Neural cell (in vitro differentiated cells): ENCODE results near the gene TPSD1.
"Not testable (repeated sequence)": the region's sequence is repeated elsewhere in the genome, so short reads cannot be mapped to it uniquely, and the experiment has no call there.

ENCODE experiments used
- CTCF ChIP-seq: fragments of 450-650 bp; IDR thresholded peaks from 2 replicates; pipeline ENCODE4 v1.5.1; 2014; ENCODE audit warnings: antibody characterized with exemption, mild to moderate bottlenecking, moderate library complexity; ENCODE audit not compliant: poor library complexity, severe bottlenecking
- EP300 ChIP-seq: fragments of 450-650 bp; conservative IDR thresholded peaks from 2 replicates; pipeline ENCODE4 v1.6.1; 2014; ENCODE audit warnings: antibody characterized with exemption, mild to moderate bottlenecking, moderate library complexity; ENCODE audit not compliant: poor library complexity, severe bottlenecking
- EZH2 ChIP-seq: fragments of 200-600, 300-800 bp; shearing (Covaris generic), sonication (generic); IDR thresholded peaks from 2 replicates; pipeline ENCODE4 v1.6.1; 2014; ENCODE audit warnings: antibody characterized with exemption, low read length, borderline replicate concordance, mild to moderate bottlenecking; ENCODE audit not compliant: insufficient read depth, poor library complexity, severe bottlenecking
- REST ChIP-seq: IDR thresholded peaks from 2 replicates; pipeline ENCODE4 v1.6.1; 2012; ENCODE audit warnings: borderline replicate concordance

GRCh38 chr16:1238909-1239308 lies 17.0 kb upstream of the TPSD1 start:
- TF ChIP-seq CTCF, EP300, EZH2, REST: not testable (repeated sequence)
